GM12875 (cell line): ENCODE results near the gene SORBS1.

Experiments used
- H3K4me3 ChIP-seq: one replicate; pipeline ENCODE4 v1.5.1; 2011; ENCODE audit warnings: low read depth, low read length, control low read depth
- TF ChIP-seq, protein P1 (sequence below): IDR thresholded peaks from 2 replicates; pipeline ENCODE4 v1.5.1; 2011; ENCODE audit warnings: low read depth, mild to moderate bottlenecking, control low read depth, inconsistent platforms, low read length, moderate library complexity, borderline replicate concordance; ENCODE audit not compliant: insufficient read depth

Gene SORBS1

GRCh38 chr10:95516774-95517373 is 44.3 kb downstream of the SORBS1 start:
- TF ChIP-seq, protein P1, sequence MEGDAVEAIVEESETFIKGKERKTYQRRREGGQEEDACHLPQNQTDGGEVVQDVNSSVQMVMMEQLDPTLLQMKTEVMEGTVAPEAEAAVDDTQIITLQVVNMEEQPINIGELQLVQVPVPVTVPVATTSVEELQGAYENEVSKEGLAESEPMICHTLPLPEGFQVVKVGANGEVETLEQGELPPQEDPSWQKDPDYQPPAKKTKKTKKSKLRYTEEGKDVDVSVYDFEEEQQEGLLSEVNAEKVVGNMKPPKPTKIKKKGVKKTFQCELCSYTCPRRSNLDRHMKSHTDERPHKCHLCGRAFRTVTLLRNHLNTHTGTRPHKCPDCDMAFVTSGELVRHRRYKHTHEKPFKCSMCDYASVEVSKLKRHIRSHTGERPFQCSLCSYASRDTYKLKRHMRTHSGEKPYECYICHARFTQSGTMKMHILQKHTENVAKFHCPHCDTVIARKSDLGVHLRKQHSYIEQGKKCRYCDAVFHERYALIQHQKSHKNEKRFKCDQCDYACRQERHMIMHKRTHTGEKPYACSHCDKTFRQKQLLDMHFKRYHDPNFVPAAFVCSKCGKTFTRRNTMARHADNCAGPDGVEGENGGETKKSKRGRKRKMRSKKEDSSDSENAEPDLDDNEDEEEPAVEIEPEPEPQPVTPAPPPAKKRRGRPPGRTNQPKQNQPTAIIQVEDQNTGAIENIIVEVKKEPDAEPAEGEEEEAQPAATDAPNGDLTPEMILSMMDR, result no peak

DNA sequence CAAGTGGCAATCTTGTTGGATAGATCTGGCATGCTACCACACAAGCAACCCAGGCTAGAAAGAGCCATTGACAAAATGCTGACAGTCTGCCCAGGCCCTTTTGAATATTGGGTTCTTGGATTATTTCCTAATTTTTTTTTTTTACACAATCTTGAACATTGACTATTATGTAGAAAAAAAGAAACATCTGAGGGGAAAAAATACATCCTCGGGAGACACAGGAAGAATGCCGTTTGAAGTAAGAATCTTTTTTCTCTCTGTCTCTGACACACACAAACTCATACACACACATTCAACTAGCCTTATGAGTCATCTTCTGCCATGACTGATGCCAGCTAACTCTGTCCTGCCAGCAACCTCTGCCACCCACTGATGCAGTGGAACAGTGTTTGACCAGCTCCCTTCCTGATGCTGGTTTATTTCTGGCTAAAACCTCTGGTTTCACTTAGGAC is 47.2 kb downstream of the SORBS1 start:
- H3K4me3 ChIP-seq, result no peak overlapping the region
- TF ChIP-seq, protein P1, result no peak

More at GRCh38 chr10:95516774-95517373, 44.3 kb downstream of the SORBS1 start:
- H3K4me3 ChIP-seq, result no peak overlapping the region

- TF ChIP-seq, protein P1, result no peak
- H3K4me3 ChIP-seq, result no peak overlapping the region
Observed at GRCh38 chr10:95513008-95513589, 48.1 kb downstream of the SORBS1 start.

DNA sequence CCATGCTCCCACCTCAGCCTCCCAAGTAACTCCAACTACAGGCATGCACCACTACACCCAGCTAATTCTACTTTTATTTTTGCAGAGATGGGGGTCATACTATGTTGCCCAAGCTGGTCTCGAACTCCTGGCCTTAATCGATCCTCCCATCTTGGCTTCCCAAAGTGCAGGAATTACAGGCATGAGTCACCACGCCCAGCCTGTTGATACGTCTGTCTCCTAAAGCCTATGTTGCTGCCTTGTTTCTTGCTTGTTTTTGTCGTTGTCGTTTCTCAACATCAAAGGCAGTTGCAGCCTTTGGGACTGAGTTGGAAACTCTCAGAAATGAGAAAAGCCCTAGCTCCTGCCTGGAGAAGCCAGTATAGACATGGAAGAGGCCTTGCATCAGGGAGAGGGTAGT is 49.9 kb downstream of the SORBS1 start:
- no peak overlapping the region for H3K4me3 ChIP-seq
- TF ChIP-seq, protein P1, result no peak

- H3K4me3 ChIP-seq, result no peak overlapping the region
- TF ChIP-seq, protein P1, result no peak
Observed at GRCh38 chr10:95509251-95509650, 51.9 kb downstream of the SORBS1 start.

- TF ChIP-seq, protein P1, result no peak
- no peak overlapping the region for H3K4me3 ChIP-seq
Observed at GRCh38 chr10:95508730-95509129, 52.4 kb downstream of the SORBS1 start.
